ENCODE measurements around the gene SOX12.

GRCh38 chr20:277496-277781 lies 47.9 kb upstream of the SOX12 start:
- TF ChIP-seq CTCF (IDR thresholded peaks at IDR 0.05) (no peak), POLR2A (IDR thresholded peaks at IDR 0.05) (no peak)

Data from uterus (tissue), 2 donors.